ENCODE data around the gene TMEM204. TPM values are rescaled to one million over a fixed set of nuclear protein-coding genes. Genes with fewer than 3 reads are reported as not detected.

The TMEM204 gene
- total RNA-seq, 1 donor from 2014 or later: 0.18 TPM

DNA sequence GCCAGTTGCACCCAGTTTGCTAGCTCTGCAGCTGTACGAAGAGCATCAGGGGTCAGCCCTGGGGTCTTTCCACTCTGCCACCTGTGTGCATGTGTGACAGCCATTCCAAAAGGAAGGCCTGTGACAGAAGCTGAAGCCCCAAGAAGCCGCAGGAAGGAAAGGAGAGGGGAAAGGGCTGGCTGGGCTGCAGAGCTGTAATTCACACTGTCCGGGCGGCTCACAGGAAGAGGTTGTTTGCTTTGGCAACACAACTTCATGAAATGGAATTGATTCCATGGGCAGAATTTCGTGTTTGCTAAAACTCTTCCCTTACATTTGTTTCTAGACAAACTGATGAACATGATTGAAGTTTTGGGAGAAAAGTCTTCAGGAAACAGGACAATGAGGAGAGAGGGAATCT, 14.8 kb downstream of the TMEM204 start:
- ChIA-PET POLR2A (no interaction called here), CTCF (no interaction called here)
- ATAC-seq (ENCODE audit: low read depth) (no peak), DNase-seq (no peak)
- intact Hi-C loops (cut with micrococcal nuclease): no loop called here
- Mint-ChIP-seq H3K36me3 (ENCODE audit: low read depth) (no peaks in the 10 kb centered on the region), H3K27me3 (no peaks in the 10 kb centered on the region), H3K4me3 (no peak overlapping the region), H3K9me3 (no peaks in the 10 kb centered on the region), H3K27ac (no peak overlapping the region), H3K4me1 (peaks cover 19% of the 10 kb centered on the region)
- TF ChIP-seq, protein P1, sequence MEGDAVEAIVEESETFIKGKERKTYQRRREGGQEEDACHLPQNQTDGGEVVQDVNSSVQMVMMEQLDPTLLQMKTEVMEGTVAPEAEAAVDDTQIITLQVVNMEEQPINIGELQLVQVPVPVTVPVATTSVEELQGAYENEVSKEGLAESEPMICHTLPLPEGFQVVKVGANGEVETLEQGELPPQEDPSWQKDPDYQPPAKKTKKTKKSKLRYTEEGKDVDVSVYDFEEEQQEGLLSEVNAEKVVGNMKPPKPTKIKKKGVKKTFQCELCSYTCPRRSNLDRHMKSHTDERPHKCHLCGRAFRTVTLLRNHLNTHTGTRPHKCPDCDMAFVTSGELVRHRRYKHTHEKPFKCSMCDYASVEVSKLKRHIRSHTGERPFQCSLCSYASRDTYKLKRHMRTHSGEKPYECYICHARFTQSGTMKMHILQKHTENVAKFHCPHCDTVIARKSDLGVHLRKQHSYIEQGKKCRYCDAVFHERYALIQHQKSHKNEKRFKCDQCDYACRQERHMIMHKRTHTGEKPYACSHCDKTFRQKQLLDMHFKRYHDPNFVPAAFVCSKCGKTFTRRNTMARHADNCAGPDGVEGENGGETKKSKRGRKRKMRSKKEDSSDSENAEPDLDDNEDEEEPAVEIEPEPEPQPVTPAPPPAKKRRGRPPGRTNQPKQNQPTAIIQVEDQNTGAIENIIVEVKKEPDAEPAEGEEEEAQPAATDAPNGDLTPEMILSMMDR (IDR thresholded peaks at IDR 0.05): no peak

- intact Hi-C loops (cut with micrococcal nuclease): no loop called here
- DNase-seq: no peak
- no peak for ATAC-seq (ENCODE audit: low read depth)
- no peaks in the 10 kb centered on the region for H3K36me3 Mint-ChIP-seq (ENCODE audit: low read depth)
- CTCF ChIA-PET: no interaction called here
- no peak overlapping the region for H3K4me3 Mint-ChIP-seq
- H3K4me1 Mint-ChIP-seq: peaks cover 14% of the 10 kb centered on the region
- no peaks in the 10 kb centered on the region for H3K9me3 Mint-ChIP-seq
- POLR2A ChIA-PET: no interaction called here
- no peaks in the 10 kb centered on the region for H3K27me3 Mint-ChIP-seq
- TF ChIP-seq, protein P1 (IDR thresholded peaks at IDR 0.05): no peak
- H3K27ac Mint-ChIP-seq: no peak overlapping the region
Measured at GRCh38 chr16:1548727-1549126, 15.3 kb downstream of the TMEM204 start.

GRCh38 chr16:1550069-1550468, 16.6 kb downstream of the TMEM204 start:
- TF ChIP-seq, protein P1 (IDR thresholded peaks at IDR 0.05): no peak
- ChIA-PET POLR2A (interaction anchor here (1.2 kb wide), 1 partner anchor 129 kb away, joined by 5 read pairs; the partner anchor contains the start of gene UQCC4), CTCF (no interaction called here)
- H3K36me3 Mint-ChIP-seq (ENCODE audit: low read depth): no peaks in the 10 kb centered on the region
- intact Hi-C loops (cut with micrococcal nuclease): no loop called here
- H3K27ac Mint-ChIP-seq: no peak overlapping the region
- no peaks in the 10 kb centered on the region for H3K9me3 Mint-ChIP-seq
- peaks cover 4% of the 10 kb centered on the region for H3K4me1 Mint-ChIP-seq
- H3K4me3 Mint-ChIP-seq: no peak overlapping the region
- no peaks in the 10 kb centered on the region for H3K27me3 Mint-ChIP-seq
- no peak for ATAC-seq (ENCODE audit: low read depth)
- DNase-seq: no peak

- no peaks in the 10 kb centered on the region for H3K27me3 Mint-ChIP-seq
- CTCF ChIA-PET: no interaction called here
- no peak overlapping the region for H3K27ac Mint-ChIP-seq
- no peak for ATAC-seq (ENCODE audit: low read depth)
- intact Hi-C loops (cut with micrococcal nuclease): no loop called here
- no peaks in the 10 kb centered on the region for H3K4me1 Mint-ChIP-seq
- H3K4me3 Mint-ChIP-seq: no peak overlapping the region
- no peaks in the 10 kb centered on the region for H3K36me3 Mint-ChIP-seq (ENCODE audit: low read depth)
- POLR2A ChIA-PET: interaction anchor here (1.2 kb wide), 1 partner anchor 130 kb away, joined by 5 read pairs; the partner anchor contains the start of gene UQCC4
- TF ChIP-seq, protein P1 (IDR thresholded peaks at IDR 0.05): no peak
- H3K9me3 Mint-ChIP-seq: no peaks in the 10 kb centered on the region
- no peak for DNase-seq
Measured at GRCh38 chr16:1550696-1551095, 17.2 kb downstream of the TMEM204 start.

- DNase-seq (no peak), ATAC-seq (ENCODE audit: low read depth) (no peak)
- Mint-ChIP-seq H3K36me3 (ENCODE audit: low read depth) (no peaks in the 10 kb centered on the region), H3K4me1 (no peaks in the 10 kb centered on the region), H3K27me3 (no peaks in the 10 kb centered on the region), H3K27ac (no peak overlapping the region), H3K9me3 (no peaks in the 10 kb centered on the region), H3K4me3 (no peak overlapping the region)
- TF ChIP-seq, protein P1 (IDR thresholded peaks at IDR 0.05): no peak
- ChIA-PET POLR2A (no interaction called here), CTCF (no interaction called here)
- intact Hi-C loops (cut with micrococcal nuclease): no loop called here
Measured at GRCh38 chr16:1551166-1551565, 17.7 kb downstream of the TMEM204 start.
